MV-4-11 (cell line): Measurements from ENCODE around the gene RALGDS.
A peak's percentile ranks its signal among the peaks of the same experiment; 100 is the strongest.

Experiments used
- DNase-seq: peaks from one replicate; lab custom pipeline; 2025; lab: John Stamatoyannopoulos, UW

RALGDS gene

DNA sequence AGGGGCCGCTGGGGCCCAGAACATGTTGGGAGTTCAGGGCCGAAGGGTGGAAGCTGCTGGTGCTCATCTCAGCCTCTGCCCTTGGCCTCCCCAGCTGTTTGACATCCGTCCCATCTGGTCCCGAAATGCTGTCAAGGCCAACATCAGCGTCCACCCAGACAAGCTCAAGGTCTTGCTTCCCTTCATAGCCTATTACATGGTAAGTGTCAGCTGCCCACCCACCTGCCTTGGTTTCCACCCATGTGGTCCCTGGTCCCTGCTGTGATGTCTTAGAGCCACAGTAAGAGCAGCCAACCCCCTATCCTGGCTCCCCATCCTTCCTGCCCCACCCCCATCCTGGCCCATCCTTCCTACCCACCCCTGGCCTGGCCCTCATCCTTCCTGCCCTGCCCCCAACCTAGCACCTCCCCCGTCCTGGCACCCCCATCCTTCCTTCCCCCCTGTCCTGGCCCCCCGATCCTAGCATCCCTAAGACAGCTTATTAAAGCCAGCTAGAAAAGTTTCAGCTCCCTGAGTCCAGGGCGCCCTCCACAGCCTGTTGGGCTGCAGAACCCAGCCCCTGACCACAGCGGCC, 69.0 kb downstream of the RALGDS start:
- no peak for DNase-seq

DNA sequence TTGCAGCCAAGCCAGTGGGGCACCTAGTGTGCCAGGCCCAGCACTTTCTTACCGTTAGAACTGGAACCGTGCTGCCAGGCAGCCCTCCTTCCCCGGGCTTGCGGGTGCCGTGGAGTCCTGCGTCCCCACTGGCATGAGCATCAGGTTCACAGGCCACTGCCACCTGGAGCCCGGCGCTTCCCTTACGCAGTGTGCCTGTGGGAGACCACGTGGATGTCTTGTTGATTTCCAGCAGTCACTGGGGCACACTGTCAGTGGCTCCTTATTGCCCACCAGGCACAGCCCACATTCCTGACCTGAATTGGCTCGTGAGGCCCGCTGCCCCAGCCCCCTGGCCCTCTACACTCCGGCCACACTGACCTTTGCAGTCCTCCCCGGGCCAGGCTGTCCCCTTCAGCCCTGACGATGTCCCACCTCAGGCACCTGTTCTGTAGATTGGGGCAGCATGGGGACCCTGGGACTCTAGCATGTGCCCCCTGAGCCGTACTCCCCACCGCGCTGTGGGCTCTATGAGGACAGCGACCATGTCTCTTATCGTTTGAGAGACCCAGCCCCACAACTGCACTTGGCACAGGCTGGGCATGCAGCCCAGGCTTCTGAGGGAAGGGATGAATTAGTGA, 69.6 kb downstream of the RALGDS start:
- no peak for DNase-seq

DNA sequence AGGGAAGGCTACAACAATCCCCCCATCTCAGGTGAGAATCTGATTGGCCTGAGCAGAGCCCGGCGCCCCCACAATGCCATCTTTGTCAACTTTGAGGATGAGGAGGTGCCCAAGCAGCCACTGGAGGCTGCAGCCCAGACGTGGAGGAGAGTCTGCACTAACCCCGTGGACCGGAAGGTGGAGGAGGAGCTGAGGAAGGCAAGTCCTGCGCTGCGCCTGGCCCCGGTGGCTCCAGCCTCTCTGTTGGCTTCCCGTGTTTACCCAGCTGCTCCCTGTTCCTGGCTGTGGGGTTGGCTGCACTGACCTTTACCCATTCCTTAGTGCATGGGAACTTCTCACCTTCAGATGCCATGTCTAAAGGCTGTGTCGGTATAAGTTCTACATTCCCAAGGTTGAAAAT, 70.3 kb downstream of the RALGDS start:
- no peak for DNase-seq

DNA sequence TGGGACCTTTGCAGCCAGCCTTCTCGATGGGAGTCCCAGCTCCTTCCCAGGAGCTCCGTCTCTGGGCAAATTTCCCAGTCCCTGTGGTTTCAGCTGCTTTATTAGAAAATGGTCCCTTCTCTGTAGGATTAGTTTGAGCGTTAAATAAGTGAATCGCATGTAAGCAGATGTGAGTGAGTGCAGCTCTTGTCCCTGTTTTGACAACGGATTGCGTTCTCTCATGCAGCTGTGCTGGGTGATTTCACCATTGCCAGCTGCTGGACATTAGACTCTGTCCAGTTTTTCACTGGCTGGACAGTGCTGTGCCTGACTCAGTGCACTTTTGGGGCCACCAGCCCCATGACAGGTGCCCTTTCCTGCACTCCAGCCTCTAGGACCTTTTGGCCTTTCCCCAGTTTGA, 70.9 kb downstream of the RALGDS start:
- DNase-seq, result no peak

DNA sequence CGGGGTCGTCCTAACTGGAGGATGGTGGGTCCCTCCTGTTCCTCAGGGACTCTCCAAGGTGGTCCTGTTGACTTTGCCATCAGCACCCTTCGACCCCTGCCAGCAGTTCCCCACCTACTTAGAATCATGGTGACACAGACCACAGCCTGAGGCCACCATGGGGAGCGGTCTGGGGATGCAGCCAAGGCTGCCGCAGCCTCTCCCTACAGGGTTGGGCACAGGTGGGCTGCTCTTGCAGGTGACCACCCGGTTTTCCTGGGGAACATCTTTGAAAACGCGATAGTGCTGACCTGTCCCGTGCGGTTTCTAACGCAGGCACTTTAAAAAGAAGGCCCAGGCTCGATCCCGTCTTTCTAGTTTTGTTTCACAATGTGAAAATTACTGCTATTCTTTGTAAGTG, 72.0 kb downstream of the RALGDS start:
- no peak for DNase-seq

DNA sequence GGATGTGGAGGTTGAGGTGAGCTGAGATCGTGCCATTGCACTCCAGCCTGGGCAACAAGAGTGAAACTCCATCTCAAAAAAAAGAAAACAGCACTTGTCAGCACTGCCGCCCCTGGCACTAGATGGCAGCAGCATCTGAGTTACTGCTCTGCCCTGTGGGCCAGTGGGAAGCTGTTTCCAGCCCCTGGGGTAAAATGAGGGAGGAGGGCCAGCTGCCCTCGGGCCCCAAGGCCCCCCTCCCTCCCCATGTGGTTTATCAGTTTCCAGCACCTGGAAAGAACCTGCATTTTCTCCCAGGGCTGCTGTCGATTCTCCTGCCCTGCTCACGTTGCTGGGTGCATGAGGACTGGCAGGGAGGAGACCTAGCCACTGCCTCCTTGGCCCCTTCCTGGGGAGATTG, 72.4 kb downstream of the RALGDS start:
- DNase-seq, result peak; percentile 13
